ENCODE results near the gene APOD. TPM values are rescaled to one million over a fixed set of nuclear protein-coding genes. Genes with fewer than 3 reads are reported as not detected.

Gene APOD
- total RNA-seq, 1 experiment from 2014 or later: not detected

DNA sequence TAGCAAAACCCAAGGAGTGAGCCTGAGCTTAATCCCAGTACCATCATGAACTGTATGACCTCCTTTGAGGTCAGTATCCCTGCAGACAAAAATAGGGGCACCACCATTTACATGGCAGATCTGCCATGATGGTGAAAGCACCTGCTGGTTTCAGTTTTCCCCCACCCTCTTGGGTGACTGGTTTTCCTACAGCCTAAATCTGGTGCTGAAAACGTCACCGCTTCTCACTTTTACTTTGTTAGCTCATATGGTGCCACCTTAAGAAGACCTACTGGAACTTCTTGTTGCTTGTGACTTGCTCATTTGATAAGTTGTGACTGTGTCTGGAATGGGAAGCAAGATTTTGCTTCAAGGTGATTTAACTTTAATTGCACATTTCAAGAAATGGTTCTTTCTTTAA, 45.7 kb downstream of the APOD start:
- H2BK12ac ChIP-seq (ENCODE audit: insufficient read length, low read depth, low read length): no peak overlapping the region
- TF ChIP-seq, protein P1, sequence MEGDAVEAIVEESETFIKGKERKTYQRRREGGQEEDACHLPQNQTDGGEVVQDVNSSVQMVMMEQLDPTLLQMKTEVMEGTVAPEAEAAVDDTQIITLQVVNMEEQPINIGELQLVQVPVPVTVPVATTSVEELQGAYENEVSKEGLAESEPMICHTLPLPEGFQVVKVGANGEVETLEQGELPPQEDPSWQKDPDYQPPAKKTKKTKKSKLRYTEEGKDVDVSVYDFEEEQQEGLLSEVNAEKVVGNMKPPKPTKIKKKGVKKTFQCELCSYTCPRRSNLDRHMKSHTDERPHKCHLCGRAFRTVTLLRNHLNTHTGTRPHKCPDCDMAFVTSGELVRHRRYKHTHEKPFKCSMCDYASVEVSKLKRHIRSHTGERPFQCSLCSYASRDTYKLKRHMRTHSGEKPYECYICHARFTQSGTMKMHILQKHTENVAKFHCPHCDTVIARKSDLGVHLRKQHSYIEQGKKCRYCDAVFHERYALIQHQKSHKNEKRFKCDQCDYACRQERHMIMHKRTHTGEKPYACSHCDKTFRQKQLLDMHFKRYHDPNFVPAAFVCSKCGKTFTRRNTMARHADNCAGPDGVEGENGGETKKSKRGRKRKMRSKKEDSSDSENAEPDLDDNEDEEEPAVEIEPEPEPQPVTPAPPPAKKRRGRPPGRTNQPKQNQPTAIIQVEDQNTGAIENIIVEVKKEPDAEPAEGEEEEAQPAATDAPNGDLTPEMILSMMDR (conservative IDR thresholded peaks at IDR 0.05): no peak
- H3K18ac ChIP-seq (ENCODE audit: insufficient read length, low read depth, low read length): no peak overlapping the region
- no peak overlapping the region for H4K91ac ChIP-seq (ENCODE audit: insufficient read length, low read depth, low read length)
- H3K4me3 Mint-ChIP-seq: no peak overlapping the region
- H2BK120ac ChIP-seq (ENCODE audit: low read depth, low read length, poor library complexity, severe bottlenecking): no peak overlapping the region
- H3K36me3 Mint-ChIP-seq (ENCODE audit: insufficient read depth in 1 of 3, low read depth in 3 of 3): peaks cover 0 to 7% (median 2%) of the 10 kb centered on the region in 3 experiments; a peak in 1 of 7 replicates
- no peak overlapping the region for H3K4ac ChIP-seq (ENCODE audit: low read depth, low read length)
- no peak overlapping the region for H3K27ac ChIP-seq (ENCODE audit: insufficient read length, low read depth, low read length)
- H3K27ac Mint-ChIP-seq: no peak overlapping the region
- H2BK20ac ChIP-seq (ENCODE audit: low read depth, low read length, poor library complexity, severe bottlenecking): no peak overlapping the region
- no peak overlapping the region for H3K23ac ChIP-seq (ENCODE audit: insufficient read length, low read depth, low read length)
- H3K9me3 ChIP-seq (ENCODE audit: control insufficient read depth, low read depth, low read length): no peaks in the 10 kb centered on the region
- no peaks in the 10 kb centered on the region for H3K27me3 Mint-ChIP-seq (ENCODE audit: low read depth)
- H3K79me2 ChIP-seq (ENCODE audit: insufficient read depth, low read length): peaks cover 8% of the 10 kb centered on the region; the same call in 1 of the 2 replicates
- no peak overlapping the region for H3K9ac ChIP-seq (ENCODE audit: extremely low read depth, insufficient read length, low read length)
- no peak overlapping the region for H2BK5ac ChIP-seq (ENCODE audit: insufficient read length, low read length)
- H3K27me3 ChIP-seq (ENCODE audit: insufficient read depth, low read length): no peaks in the 10 kb centered on the region
- H3K23me2 ChIP-seq (ENCODE audit: insufficient read length, low read depth, low read length, poor library complexity, severe bottlenecking): peaks cover 5% of the 10 kb centered on the region
- H3K4me1 Mint-ChIP-seq: peaks cover 17% of the 10 kb centered on the region in 2 experiments
- H3K9me3 Mint-ChIP-seq: no peaks in the 10 kb centered on the region
- H3K4me2 ChIP-seq (ENCODE audit: insufficient read depth, insufficient read length, low read length): no peak overlapping the region
- H3K4me1 ChIP-seq (ENCODE audit: insufficient read depth, low read length): 0 out of 2 replicates have a peak, but pooled peaks cover 3% of the 10 kb centered on the region
- H4K20me1 ChIP-seq (ENCODE audit: control insufficient read depth, insufficient read depth, insufficient read length): no peaks in the 10 kb centered on the region
- no peak for DNase-seq
- H4K5ac ChIP-seq (ENCODE audit: insufficient read length, low read depth, low read length): no peak overlapping the region
- no peak overlapping the region for H4K8ac ChIP-seq (replicated peaks; ENCODE audit: insufficient read length, low read depth, low read length)
- H2BK15ac ChIP-seq (ENCODE audit: low read depth, low read length): no peak overlapping the region
- H3K79me1 ChIP-seq (ENCODE audit: insufficient read depth, low read depth, low read length, poor library complexity, severe bottlenecking): no peaks in the 10 kb centered on the region
- no peak overlapping the region for H3T11ph ChIP-seq (ENCODE audit: low read length)
- H3K14ac ChIP-seq (ENCODE audit: insufficient read depth, low read length): no peak overlapping the region
- H2AK5ac ChIP-seq (ENCODE audit: insufficient read length, low read length): no peak overlapping the region
- no CpG with 5 or more reads among the region's 2 CpGs for WGBS (ENCODE audit: extremely low coverage, insufficient read length, low lambda C conversion rate)
- no peak overlapping the region for H2AFZ ChIP-seq (ENCODE audit: low read length)
- no peak overlapping the region for H3K56ac ChIP-seq (ENCODE audit: insufficient read length, low read depth, low read length)
